ENCODE results near the gene ADPRHL1. TPM values are rescaled to one million over a fixed set of nuclear protein-coding genes. Genes with fewer than 3 reads are reported as not detected.

ADPRHL1 gene
- total RNA-seq, 2 donors from 2014 or later = 1.4 to 2.1 TPM

GRCh38 chr13:113489549-113490495, 36.5 kb upstream of the ADPRHL1 start:
- H3K36me3 Mint-ChIP-seq (ENCODE audit: insufficient read depth in 2 of 2) = peaks cover 2 to 4% of the 10 kb centered on the region in 2 donors
- ATAC-seq (replicated peaks in 1 of 2) (peak; percentile 26 to 34), DNase-seq (peak; percentile 48 to 52)
- H3K4me3 Mint-ChIP-seq = peak overlapping the region; percentile 87 to 91
- no peaks in the 10 kb centered on the region for H3K27me3 Mint-ChIP-seq (ENCODE audit: low read depth)
- no peaks in the 10 kb centered on the region for H3K9me3 Mint-ChIP-seq
- H3K4me1 Mint-ChIP-seq (ENCODE audit: low read depth) = peaks cover 56% of the 10 kb centered on the region
- peak overlapping the region; percentile 8 for H3K27ac Mint-ChIP-seq

DNA sequence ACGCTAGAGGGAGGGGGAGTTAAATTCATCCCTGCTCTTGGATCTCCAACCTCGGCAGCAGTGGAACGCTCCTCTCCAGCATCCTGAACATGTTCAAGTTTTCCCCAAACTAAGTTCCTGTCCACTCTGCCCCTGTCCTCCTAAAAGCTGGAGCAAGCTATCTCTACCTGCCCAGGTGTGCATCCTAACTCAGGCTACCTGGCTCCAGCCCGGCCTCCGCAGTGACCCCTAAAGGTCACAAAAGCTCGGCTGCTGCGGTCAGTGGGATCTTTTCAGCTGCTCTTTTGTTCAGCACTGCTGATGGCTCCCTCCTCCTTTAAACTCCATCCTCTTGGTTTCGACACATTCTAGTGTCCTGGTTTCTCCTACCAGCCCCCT, 35.9 kb upstream of the ADPRHL1 start:
- ATAC-seq (replicated peaks in 1 of 2) = no peak
- Mint-ChIP-seq H3K9me3 (no peaks in the 10 kb centered on the region), H3K27me3 (ENCODE audit: low read depth) (no peaks in the 10 kb centered on the region), H3K36me3 (ENCODE audit: insufficient read depth in 2 of 2) (peaks cover 1 to 4% of the 10 kb centered on the region in 2 donors), H3K4me1 (ENCODE audit: low read depth) (peaks cover 52% of the 10 kb centered on the region), H3K27ac (no peak overlapping the region), H3K4me3 (peak overlapping the region; percentile 87 to 91)
- DNase-seq = no peak

- peak overlapping the region; percentile 58 to 66 for H3K4me3 Mint-ChIP-seq
- ATAC-seq (replicated peaks in 1 of 2) = no peak
- H3K27me3 Mint-ChIP-seq (ENCODE audit: low read depth) = no peaks in the 10 kb centered on the region
- H3K4me1 Mint-ChIP-seq (ENCODE audit: low read depth) = peaks cover 43% of the 10 kb centered on the region
- H3K9me3 Mint-ChIP-seq = no peaks in the 10 kb centered on the region
- peaks cover 0 to 4% of the 10 kb centered on the region in 2 donors for H3K36me3 Mint-ChIP-seq (ENCODE audit: insufficient read depth in 2 of 2)
- no peak for DNase-seq
- no peak overlapping the region for H3K27ac Mint-ChIP-seq
Observed at GRCh38 chr13:113488283-113488682, 35.0 kb upstream of the ADPRHL1 start.

DNA sequence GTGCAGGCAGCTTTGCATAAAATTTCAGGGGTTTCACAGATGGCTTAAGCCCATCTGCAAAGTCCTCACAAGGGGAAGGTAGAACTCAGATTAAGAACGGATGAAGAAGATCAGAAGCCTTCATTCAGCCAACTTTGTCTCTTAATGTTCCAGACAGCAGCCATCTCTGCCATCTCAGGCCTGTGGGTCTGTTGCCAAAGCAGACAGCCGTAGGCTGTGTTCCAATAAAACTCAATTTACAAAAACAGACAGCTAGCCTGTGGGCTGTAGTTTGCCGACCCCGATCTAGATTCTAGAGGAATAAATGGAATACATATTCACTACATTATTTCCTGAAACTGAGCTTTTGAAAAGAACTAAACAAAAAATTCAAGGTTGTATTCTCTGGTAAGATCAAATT, 33.4 kb upstream of the ADPRHL1 start:
- Mint-ChIP-seq H3K4me1 (ENCODE audit: low read depth) (peaks cover 35% of the 10 kb centered on the region), H3K27me3 (ENCODE audit: low read depth) (no peaks in the 10 kb centered on the region), H3K9me3 (no peaks in the 10 kb centered on the region), H3K4me3 (no peak overlapping the region), H3K27ac (no peak overlapping the region), H3K36me3 (ENCODE audit: insufficient read depth in 2 of 2) (peaks cover 0 to 3% of the 10 kb centered on the region in 2 donors)
- no peak for ATAC-seq (replicated peaks in 1 of 2)
- DNase-seq = no peak

DNA sequence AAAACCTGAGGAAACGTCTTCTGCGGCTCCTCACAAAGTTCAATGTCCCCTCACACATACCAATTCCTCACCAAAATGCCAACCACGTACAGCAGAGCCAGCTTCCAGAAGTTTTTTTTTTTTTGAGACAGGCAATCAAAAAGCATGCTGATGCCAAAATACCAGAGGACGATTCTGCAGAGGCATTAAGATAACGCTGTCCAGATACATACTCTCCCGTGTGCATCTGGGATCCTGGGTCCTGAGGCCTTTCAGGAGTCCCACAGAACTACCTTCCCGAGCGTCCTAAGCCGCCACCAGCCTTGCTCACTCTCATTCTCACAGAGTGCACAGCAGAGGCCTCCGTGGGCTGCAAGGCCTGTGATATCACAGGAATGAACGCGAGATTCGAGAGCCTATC, 32.3 kb upstream of the ADPRHL1 start:
- Mint-ChIP-seq H3K9me3 (no peaks in the 10 kb centered on the region), H3K36me3 (ENCODE audit: insufficient read depth in 2 of 2) (peaks cover 0 to 3% of the 10 kb centered on the region in 2 donors), H3K4me1 (ENCODE audit: low read depth) (peaks cover 34% of the 10 kb centered on the region), H3K27me3 (ENCODE audit: low read depth) (no peaks in the 10 kb centered on the region), H3K27ac (no peak overlapping the region), H3K4me3 (no peak overlapping the region)
- ATAC-seq (replicated peaks in 1 of 2) (no peak), DNase-seq (no peak)

DNA sequence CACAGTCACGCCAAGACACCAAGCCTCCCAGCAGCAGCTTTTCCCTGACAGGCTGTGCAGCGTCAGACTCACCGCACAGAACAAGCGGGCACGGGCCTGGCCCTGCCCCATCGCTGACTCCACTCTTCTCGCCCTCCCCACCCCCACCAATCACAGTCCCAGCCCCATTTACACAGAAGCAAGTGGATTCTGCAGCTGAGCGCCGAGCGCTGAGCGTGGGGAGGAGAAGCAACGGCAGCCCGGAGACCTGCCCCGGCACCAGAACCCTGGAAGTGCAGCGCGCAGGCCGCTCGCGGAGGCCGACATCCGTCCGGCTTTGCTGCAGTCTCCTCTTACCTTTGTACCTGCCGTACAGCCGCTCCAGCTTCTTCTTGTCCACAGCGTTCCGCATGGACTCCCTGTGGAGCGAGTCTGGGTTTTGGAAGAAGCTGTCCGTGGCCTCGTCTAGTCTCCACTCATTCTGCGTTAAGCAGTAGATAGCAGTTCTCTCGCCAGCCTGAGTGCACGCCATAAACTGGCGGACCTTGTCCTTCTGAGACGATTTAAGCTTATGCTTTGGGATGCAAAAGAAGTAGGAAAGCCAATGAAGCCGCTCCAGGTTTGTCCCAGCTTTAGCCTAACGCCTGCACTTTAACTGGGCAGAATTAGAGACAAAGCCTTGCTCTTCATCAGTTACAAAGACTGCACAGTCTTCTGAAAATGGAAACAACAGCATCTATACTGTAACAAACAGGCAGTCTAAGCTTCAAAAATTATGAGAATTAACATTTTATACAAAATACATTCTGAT, 30.4 kb upstream of the ADPRHL1 start:
- no peak overlapping the region for H3K27ac Mint-ChIP-seq
- no peaks in the 10 kb centered on the region for H3K27me3 Mint-ChIP-seq (ENCODE audit: low read depth)
- DNase-seq (no peak), ATAC-seq (replicated peaks in 1 of 2) (no peak)
- no peaks in the 10 kb centered on the region for H3K9me3 Mint-ChIP-seq
- H3K4me1 Mint-ChIP-seq (ENCODE audit: low read depth) = peaks cover 19% of the 10 kb centered on the region
- H3K4me3 Mint-ChIP-seq = no peak overlapping the region
- H3K36me3 Mint-ChIP-seq (ENCODE audit: insufficient read depth in 2 of 2) = peaks cover 0 to 9% of the 10 kb centered on the region in 2 donors

- ATAC-seq (replicated peaks in 1 of 2) (no peak), DNase-seq (no peak)
- no peak overlapping the region for H3K27ac Mint-ChIP-seq
- H3K27me3 Mint-ChIP-seq (ENCODE audit: low read depth) = no peaks in the 10 kb centered on the region
- no peak overlapping the region for H3K4me3 Mint-ChIP-seq
- peaks cover 0 to 10% of the 10 kb centered on the region in 2 donors for H3K36me3 Mint-ChIP-seq (ENCODE audit: insufficient read depth in 2 of 2)
- H3K4me1 Mint-ChIP-seq (ENCODE audit: low read depth) = peaks cover 13% of the 10 kb centered on the region
- no peaks in the 10 kb centered on the region for H3K9me3 Mint-ChIP-seq
Observed at GRCh38 chr13:113483081-113483480, 29.8 kb upstream of the ADPRHL1 start.

DNA sequence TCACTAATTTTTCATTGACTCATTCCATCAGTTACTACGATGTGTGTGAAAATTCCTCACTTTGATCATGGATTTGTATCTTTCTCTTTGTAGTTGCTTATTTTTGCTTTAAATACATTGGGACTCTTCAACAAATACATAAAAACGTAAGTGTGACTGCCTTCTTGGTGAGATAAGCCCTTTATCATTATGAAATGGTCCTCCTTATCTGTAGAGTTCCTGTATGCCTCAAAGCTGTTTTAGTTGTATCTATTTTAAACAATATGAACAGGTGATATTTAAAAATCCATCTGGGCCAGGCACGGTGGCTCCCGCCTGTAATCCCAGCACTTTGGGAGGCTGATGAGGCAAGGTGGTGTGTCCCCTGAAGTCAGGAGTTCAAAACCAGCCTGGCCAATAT, 25.9 kb upstream of the ADPRHL1 start:
- H3K9me3 Mint-ChIP-seq = no peaks in the 10 kb centered on the region
- H3K36me3 Mint-ChIP-seq (ENCODE audit: insufficient read depth in 2 of 2) = peaks cover 2 to 15% of the 10 kb centered on the region in 2 donors
- ATAC-seq (replicated peaks in 1 of 2) = no peak
- no peak overlapping the region for H3K4me3 Mint-ChIP-seq
- no peak overlapping the region for H3K27ac Mint-ChIP-seq
- no peaks in the 10 kb centered on the region for H3K4me1 Mint-ChIP-seq (ENCODE audit: low read depth)
- H3K27me3 Mint-ChIP-seq (ENCODE audit: low read depth) = no peaks in the 10 kb centered on the region
- DNase-seq = no peak

GRCh38 chr13:113477724-113478123, 24.4 kb upstream of the ADPRHL1 start:
- no peak for DNase-seq
- Mint-ChIP-seq H3K27ac (no peak overlapping the region), H3K36me3 (ENCODE audit: insufficient read depth in 2 of 2) (peaks cover 2 to 15% of the 10 kb centered on the region in 2 donors), H3K9me3 (no peaks in the 10 kb centered on the region), H3K4me1 (ENCODE audit: low read depth) (no peaks in the 10 kb centered on the region), H3K4me3 (no peak overlapping the region), H3K27me3 (ENCODE audit: low read depth) (no peaks in the 10 kb centered on the region)
- no peak for ATAC-seq (replicated peaks in 1 of 2)

DNA sequence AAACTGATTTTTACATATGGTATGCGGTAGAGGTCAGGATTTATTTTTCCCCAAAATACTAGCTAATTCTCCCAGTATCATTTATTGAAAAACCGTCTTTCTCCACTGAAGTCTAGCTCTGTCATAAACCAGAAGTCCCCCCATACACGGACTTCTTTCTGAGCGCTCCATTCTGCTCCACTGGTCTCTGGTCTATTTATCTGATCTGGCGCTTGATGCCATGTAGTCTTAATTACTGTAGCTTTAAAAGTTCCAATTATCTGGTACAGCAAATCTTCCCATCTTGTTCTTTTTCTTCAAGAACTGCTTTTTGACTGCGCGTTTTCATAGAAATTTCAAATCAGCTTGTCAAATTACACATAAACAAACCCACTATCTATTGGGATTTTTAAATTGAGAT, 23.5 kb upstream of the ADPRHL1 start:
- Mint-ChIP-seq H3K36me3 (ENCODE audit: insufficient read depth in 2 of 2) (peaks cover 2 to 15% of the 10 kb centered on the region in 2 donors), H3K9me3 (no peaks in the 10 kb centered on the region), H3K27ac (no peak overlapping the region), H3K4me1 (ENCODE audit: low read depth) (no peaks in the 10 kb centered on the region), H3K27me3 (ENCODE audit: low read depth) (no peaks in the 10 kb centered on the region), H3K4me3 (no peak overlapping the region)
- no peak for ATAC-seq (replicated peaks in 1 of 2)
- DNase-seq = no peak

DNA sequence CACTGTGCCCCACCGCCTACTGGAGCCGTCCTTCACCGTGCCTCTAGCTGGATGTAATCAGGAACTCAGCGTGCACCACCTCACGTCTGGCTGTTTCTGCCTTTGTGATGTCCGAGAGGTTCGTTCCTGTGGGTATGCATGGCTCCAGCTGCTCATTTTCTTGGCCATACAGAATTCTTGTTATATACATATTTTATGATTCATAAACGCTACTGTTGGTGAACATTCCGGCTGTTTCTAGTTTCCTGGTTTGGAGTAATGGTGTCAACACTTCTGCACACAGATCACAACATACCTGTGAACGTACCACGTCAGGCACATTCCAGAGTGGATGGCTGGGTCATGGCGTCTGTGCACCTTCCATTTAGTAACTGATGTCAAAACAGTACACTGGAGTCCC, 22.6 kb upstream of the ADPRHL1 start:
- no peak overlapping the region for H3K4me3 Mint-ChIP-seq
- H3K27me3 Mint-ChIP-seq (ENCODE audit: low read depth) = no peaks in the 10 kb centered on the region
- H3K36me3 Mint-ChIP-seq (ENCODE audit: insufficient read depth in 2 of 2) = peaks cover 5 to 15% of the 10 kb centered on the region in 2 donors

GRCh38 chr13:113475280-113475679, 22.0 kb upstream of the ADPRHL1 start:
- Mint-ChIP-seq H3K36me3 (ENCODE audit: insufficient read depth in 2 of 2) (peaks cover 5 to 15% of the 10 kb centered on the region in 2 donors), H3K4me1 (ENCODE audit: low read depth) (no peaks in the 10 kb centered on the region), H3K9me3 (no peaks in the 10 kb centered on the region), H3K4me3 (no peak overlapping the region), H3K27me3 (ENCODE audit: low read depth) (no peaks in the 10 kb centered on the region), H3K27ac (no peak overlapping the region)
- DNase-seq (no peak), ATAC-seq (replicated peaks in 1 of 2) (no peak)

More for the DNA sequence above, 22.6 kb upstream of the ADPRHL1 start:
- Mint-ChIP-seq H3K27ac (no peak overlapping the region), H3K9me3 (no peaks in the 10 kb centered on the region), H3K4me1 (ENCODE audit: low read depth) (no peaks in the 10 kb centered on the region)
- DNase-seq (no peak), ATAC-seq (replicated peaks in 1 of 2) (no peak)

- Mint-ChIP-seq H3K27me3 (ENCODE audit: low read depth) (no peaks in the 10 kb centered on the region), H3K4me3 (no peak overlapping the region), H3K27ac (no peak overlapping the region), H3K36me3 (ENCODE audit: insufficient read depth in 2 of 2) (peaks cover 5 to 9% of the 10 kb centered on the region in 2 donors), H3K4me1 (ENCODE audit: low read depth) (no peaks in the 10 kb centered on the region), H3K9me3 (no peaks in the 10 kb centered on the region)
- no peak for ATAC-seq (replicated peaks in 1 of 2)
- no peak for DNase-seq
Observed at GRCh38 chr13:113474179-113474578, 20.9 kb upstream of the ADPRHL1 start.

Measured in activated T-cell treated with anti-CD3 and anti-CD28 coated beads, Interleukin-2, amount 50 U/mL, for 72 hours (primary cell).